BE2C (cell line): Measurements from ENCODE around the gene KANSL1.
"Not testable (repeated sequence)": the region's sequence is repeated elsewhere in the genome, so short reads cannot be mapped to it uniquely, and the experiment has no call there.

Experiments
- DNase-seq: peaks from one replicate; pipeline ENCODE4 v3.0.0-alpha.2; 2020
- H3K27me3 ChIP-seq: fragments of 250-450 bp; sonication (Bioruptor Pico); 2 replicates; pipeline ENCODE4 v1.5.1; 2020; ENCODE audit warnings: mild to moderate bottlenecking
- H3K36me3 ChIP-seq: fragments of 250-450 bp; sonication (Bioruptor Pico); 2 replicates; pipeline ENCODE4 v1.5.1; 2020; ENCODE audit warnings: mild to moderate bottlenecking
- H3K4me1 ChIP-seq: fragments of 250-450 bp; sonication (Bioruptor Pico); 2 replicates; pipeline ENCODE4 v1.5.1; 2020
- H3K4me3 ChIP-seq: 2 replicates; pipeline ENCODE4 v1.5.1; 2011; ENCODE audit warnings: low read depth, low read length
- H3K9me3 ChIP-seq: fragments of 250-450 bp; sonication (Bioruptor Pico); 2 replicates; pipeline ENCODE4 v1.5.1; 2020
- TF ChIP-seq, protein P1 (sequence below): IDR thresholded peaks from 2 replicates; pipeline ENCODE4 v1.5.1; 2012; ENCODE audit warnings: mild to moderate bottlenecking, low read depth, low read length

Gene KANSL1

GRCh38 chr17:46088595-46088994, 104.6 kb downstream of the KANSL1 start:
- H3K4me3 ChIP-seq = no peak overlapping the region
- TF ChIP-seq, protein P1, sequence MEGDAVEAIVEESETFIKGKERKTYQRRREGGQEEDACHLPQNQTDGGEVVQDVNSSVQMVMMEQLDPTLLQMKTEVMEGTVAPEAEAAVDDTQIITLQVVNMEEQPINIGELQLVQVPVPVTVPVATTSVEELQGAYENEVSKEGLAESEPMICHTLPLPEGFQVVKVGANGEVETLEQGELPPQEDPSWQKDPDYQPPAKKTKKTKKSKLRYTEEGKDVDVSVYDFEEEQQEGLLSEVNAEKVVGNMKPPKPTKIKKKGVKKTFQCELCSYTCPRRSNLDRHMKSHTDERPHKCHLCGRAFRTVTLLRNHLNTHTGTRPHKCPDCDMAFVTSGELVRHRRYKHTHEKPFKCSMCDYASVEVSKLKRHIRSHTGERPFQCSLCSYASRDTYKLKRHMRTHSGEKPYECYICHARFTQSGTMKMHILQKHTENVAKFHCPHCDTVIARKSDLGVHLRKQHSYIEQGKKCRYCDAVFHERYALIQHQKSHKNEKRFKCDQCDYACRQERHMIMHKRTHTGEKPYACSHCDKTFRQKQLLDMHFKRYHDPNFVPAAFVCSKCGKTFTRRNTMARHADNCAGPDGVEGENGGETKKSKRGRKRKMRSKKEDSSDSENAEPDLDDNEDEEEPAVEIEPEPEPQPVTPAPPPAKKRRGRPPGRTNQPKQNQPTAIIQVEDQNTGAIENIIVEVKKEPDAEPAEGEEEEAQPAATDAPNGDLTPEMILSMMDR = no peak
- H3K9me3 ChIP-seq = no peaks in the 10 kb centered on the region
- H3K36me3 ChIP-seq = peaks cover 17% of the 10 kb centered on the region
- H3K4me1 ChIP-seq = peaks cover 2% of the 10 kb centered on the region
- no peak for DNase-seq
- no peaks in the 10 kb centered on the region for H3K27me3 ChIP-seq

- not testable (repeated sequence) for H3K27me3 ChIP-seq, H3K4me3 ChIP-seq, H3K4me1 ChIP-seq, H3K9me3 ChIP-seq, DNase-seq
- peaks cover 18% of the 10 kb centered on the region for H3K36me3 ChIP-seq
Observed at GRCh38 chr17:46087871-46088270, 105.4 kb downstream of the KANSL1 start.

DNA sequence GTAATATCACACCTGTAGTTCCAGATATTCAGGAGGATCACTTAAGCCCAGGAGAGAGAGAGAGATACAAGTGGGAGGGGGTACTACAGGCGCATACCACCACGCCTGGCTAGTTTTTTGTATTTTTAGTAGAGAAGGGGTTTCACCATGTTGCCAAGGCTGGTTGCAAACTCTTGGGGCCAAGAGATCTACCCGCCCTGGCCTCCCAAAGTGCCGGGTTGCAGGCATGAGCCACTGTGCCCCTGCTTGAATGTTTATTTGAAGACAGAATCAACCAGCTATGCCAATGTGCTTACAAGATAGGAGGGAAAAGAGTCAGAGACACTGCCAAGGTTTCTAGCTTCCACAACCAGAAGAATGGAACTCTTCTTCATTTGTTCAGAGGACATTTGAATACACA, 106.4 kb downstream of the KANSL1 start:
- H3K4me1 ChIP-seq = peaks cover 6% of the 10 kb centered on the region
- no peak overlapping the region for H3K4me3 ChIP-seq
- TF ChIP-seq, protein P1 = no peak
- DNase-seq = no peak
- no peaks in the 10 kb centered on the region for H3K27me3 ChIP-seq
- peaks cover 18% of the 10 kb centered on the region for H3K36me3 ChIP-seq
- no peaks in the 10 kb centered on the region for H3K9me3 ChIP-seq

DNA sequence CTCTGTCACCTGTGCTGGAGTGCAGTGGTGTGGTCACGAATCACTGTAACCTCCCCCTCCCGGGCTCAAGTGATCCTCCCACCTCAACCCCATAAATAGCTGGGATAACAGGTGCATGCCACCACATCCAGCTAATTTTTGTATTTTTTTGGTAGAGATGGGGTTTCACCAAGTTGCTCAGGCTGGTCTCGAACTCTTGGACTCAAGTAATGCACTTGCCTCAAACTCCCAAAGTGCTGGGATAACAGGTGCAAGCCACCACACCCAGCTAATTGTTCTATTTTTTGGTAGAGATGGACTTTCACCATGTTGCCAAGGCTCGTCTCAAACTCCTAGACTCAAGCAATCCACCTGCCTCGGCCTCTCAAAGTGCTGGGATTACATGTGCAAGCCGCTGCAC, 107.7 kb downstream of the KANSL1 start:
- Histone ChIP-seq H3K9me3 (no peaks in the 10 kb centered on the region), H3K4me1 (peaks cover 6% of the 10 kb centered on the region), H3K4me3 (no peak overlapping the region), H3K27me3 (no peaks in the 10 kb centered on the region), H3K36me3 (peaks cover 15% of the 10 kb centered on the region)
- no peak for DNase-seq
- TF ChIP-seq, protein P1 = no peak

DNA sequence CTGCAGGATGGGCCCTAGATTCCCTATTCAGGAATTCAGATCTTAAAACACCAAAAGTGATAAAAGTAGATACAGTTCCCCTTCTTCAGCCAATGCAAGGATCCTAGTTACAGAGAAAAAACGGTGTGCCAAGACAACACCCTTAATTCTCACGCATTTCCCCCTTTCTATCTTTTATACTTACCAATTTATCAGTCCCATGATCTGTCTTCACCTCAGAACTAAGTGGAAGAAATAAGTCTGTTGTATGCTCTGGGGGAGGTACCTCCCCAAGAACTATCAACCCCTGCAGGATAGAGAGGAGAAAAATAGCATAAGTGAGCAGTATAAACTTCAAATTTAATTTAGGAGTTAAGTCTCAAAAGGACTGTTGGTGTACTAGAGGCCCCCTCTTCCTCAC, 111.0 kb downstream of the KANSL1 start:
- TF ChIP-seq, protein P1 = no peak
- peaks cover 6% of the 10 kb centered on the region for H3K4me1 ChIP-seq
- H3K9me3 ChIP-seq = no peaks in the 10 kb centered on the region
- H3K36me3 ChIP-seq = peaks cover 16% of the 10 kb centered on the region
- DNase-seq = no peak
- H3K4me3 ChIP-seq = no peak overlapping the region
- H3K27me3 ChIP-seq = no peaks in the 10 kb centered on the region

GRCh38 chr17:46081018-46081320, 112.3 kb downstream of the KANSL1 start:
- Histone ChIP-seq H3K36me3 (peaks cover 10% of the 10 kb centered on the region), H3K9me3 (no peaks in the 10 kb centered on the region), H3K4me3 (no peak overlapping the region), H3K27me3 (no peaks in the 10 kb centered on the region), H3K4me1 (peaks cover 6% of the 10 kb centered on the region)
- TF ChIP-seq, protein P1 = no peak
- DNase-seq = no peak
